Thyroid gland (tissue), 4 donors: Measurements from ENCODE around the gene INPP4B.

ENCODE experiments used
- POLR2A ChIP-seq, 2 donors: fragments of 450-650 bp; IDR thresholded peaks; one replicate each; pipeline ENCODE4 v1.6.1; 2017; ENCODE audit warnings: antibody characterized with exemption in 2 of 2, mild to moderate bottlenecking in 2 of 2, moderate library complexity in 1 of 2
- TF ChIP-seq, protein P1 (sequence below), 6 experiments: fragments of 200-600 bp in 3 of 6; fragments of 450-650 bp in 3 of 6; sonication (generic) in 3 of 6; IDR thresholded peaks; one replicate each; pipeline ENCODE4 v1.5.1; 2016 to 2019; ENCODE audit warnings: antibody characterized with exemption in 6 of 6, mild to moderate bottlenecking in 2 of 6, inconsistent platforms in 1 of 6, moderate library complexity in 1 of 6

DNA sequence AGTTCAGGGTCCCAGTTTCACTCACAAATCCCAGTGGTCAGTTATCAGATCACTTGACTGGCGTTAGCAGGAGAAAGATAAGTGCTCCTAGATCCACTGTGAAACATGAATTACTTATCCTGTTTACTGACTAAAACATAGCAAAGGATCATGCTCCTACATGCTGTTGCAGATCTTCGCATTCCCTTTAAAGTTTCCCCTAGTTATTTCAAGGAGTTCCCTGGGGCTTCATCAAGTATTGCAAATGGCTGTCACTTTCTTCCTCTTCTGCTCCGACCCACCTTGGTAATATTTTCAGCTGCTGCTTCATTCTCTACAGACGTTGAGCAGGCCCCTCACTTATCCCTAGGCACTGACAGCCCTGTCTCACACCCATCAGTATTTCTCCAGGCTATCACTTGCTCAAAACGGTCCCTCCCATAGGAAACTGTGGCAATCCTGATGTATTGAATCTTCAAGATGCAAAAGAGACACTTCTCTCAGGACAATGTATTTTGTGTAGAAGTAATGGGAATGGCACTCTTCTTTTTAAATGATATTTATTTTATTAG lies 466.0 kb downstream of the INPP4B start:
- TF ChIP-seq, protein P1, sequence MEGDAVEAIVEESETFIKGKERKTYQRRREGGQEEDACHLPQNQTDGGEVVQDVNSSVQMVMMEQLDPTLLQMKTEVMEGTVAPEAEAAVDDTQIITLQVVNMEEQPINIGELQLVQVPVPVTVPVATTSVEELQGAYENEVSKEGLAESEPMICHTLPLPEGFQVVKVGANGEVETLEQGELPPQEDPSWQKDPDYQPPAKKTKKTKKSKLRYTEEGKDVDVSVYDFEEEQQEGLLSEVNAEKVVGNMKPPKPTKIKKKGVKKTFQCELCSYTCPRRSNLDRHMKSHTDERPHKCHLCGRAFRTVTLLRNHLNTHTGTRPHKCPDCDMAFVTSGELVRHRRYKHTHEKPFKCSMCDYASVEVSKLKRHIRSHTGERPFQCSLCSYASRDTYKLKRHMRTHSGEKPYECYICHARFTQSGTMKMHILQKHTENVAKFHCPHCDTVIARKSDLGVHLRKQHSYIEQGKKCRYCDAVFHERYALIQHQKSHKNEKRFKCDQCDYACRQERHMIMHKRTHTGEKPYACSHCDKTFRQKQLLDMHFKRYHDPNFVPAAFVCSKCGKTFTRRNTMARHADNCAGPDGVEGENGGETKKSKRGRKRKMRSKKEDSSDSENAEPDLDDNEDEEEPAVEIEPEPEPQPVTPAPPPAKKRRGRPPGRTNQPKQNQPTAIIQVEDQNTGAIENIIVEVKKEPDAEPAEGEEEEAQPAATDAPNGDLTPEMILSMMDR (IDR thresholded peaks at IDR 0.05), result no peak
- no peak for TF ChIP-seq POLR2A (IDR thresholded peaks at IDR 0.05)
